Colonic mucosa (tissue), 4 donors: ENCODE results near the gene TFPI2. TPM values are rescaled to one million over a fixed set of nuclear protein-coding genes. Genes with fewer than 3 reads are reported as not detected.
"Not testable (repeated sequence)": the region's sequence is repeated elsewhere in the genome, so short reads cannot be mapped to it uniquely, and the experiment has no call there.

Experiments used
- DNase-seq: peaks from one replicate; pipeline ENCODE4 v3.0.0-alpha.2; 2020
- H3K27ac ChIP-seq: fragments of 200-600 bp; one replicate; pipeline ENCODE4 v1.8.0; 2021
- H3K27me3 ChIP-seq: fragments of 200-600 bp; one replicate; pipeline ENCODE4 v1.8.0; 2021
- H3K36me3 ChIP-seq: fragments of 200-600 bp; one replicate; pipeline ENCODE4 v1.8.0; 2021
- H3K4me1 ChIP-seq: fragments of 200-600 bp; one replicate; pipeline ENCODE4 v1.8.0; 2021; ENCODE audit warnings: mild to moderate bottlenecking
- H3K4me3 ChIP-seq: fragments of 200-600 bp; one replicate; pipeline ENCODE4 v1.8.0; 2021
- H3K9ac ChIP-seq, 2 donors: one replicate each; pipeline ENCODE4 v1.7.0; 2013; ENCODE audit warnings: control low read depth in 2 of 2, low read depth in 2 of 2, low read length in 2 of 2
- H3K9me3 ChIP-seq: fragments of 200-600 bp; one replicate; pipeline ENCODE4 v1.8.0; 2021
- CTCF ChIP-seq: fragments of 200-600 bp; IDR thresholded peaks from one replicate; pipeline ENCODE4 v1.8.0; 2022; ENCODE audit warnings: antibody characterized with exemption, mild to moderate bottlenecking
- intact Hi-C: fragments of 100-400 bp; cut with DNase I; formaldehyde crosslinking; loops from one replicate; pipeline ENCODE4 v1.14.1; 2022
- total RNA-seq, 2 donors: library from RNA; stranded (reverse); fragmentation: NEBNext Ultra II Directional in 1 of 2; extraction: Animal tissue kit (Norgen Biotek cat#: 25700) in 1 of 2; gene quantifications; one replicate each; pipeline ENCODE4 v1.2.1, GENCODE V29; 2021
- donor health status: healthy.
- donor health status: DM: no; HTN: no; CAD: no.
- donor health status: DM: no; HTN: no; CAD: no.

Gene TFPI2
- total RNA-seq, 2 donors from 2014 or later: 0.30 to 1.6 TPM

- Histone ChIP-seq H3K9ac (peak within 1 kb of the TSS; percentile 21 to 76), H3K4me1 (no peaks in the 10 kb centered on the region), H3K4me3 (peak within 1 kb of the TSS; percentile 44), H3K27me3 (no peaks in the 10 kb centered on the region), H3K36me3 (no peaks in the 10 kb centered on the region), H3K27ac (peak within 1 kb of the TSS; percentile 71), H3K9me3 (no peaks in the 10 kb centered on the region)
- TF ChIP-seq CTCF: no peak
- peak; percentile 35 for DNase-seq
- intact Hi-C loops: no loop called here
Observed at GRCh38 chr7:93921607-93922566, 31.3 kb upstream of the TFPI2 start, which contains the start of gene GNG11. TSS of gene GNG11 (plus strand) at chr7:93921735. CDS start at chr7:93922138, 403 bp downstream.

GRCh38 chr7:93921186-93921585 is 30.6 kb upstream of the TFPI2 start:
- no peak for DNase-seq

GRCh38 chr7:93920496-93921182 is 30.1 kb upstream of the TFPI2 start:
- DNase-seq: no peak
- no peak overlapping the region for H3K4me3 ChIP-seq

More at GRCh38 chr7:93921186-93921585, 30.6 kb upstream of the TFPI2 start:
- intact Hi-C loops: no loop called here
- Histone ChIP-seq H3K9me3 (no peaks in the 10 kb centered on the region), H3K27ac (peak overlapping the region; percentile 71), H3K4me3 (peak overlapping the region; percentile 44), H3K9ac (peak overlapping the region in 1 of 2 donors; percentile 76), H3K27me3 (no peaks in the 10 kb centered on the region), H3K4me1 (no peaks in the 10 kb centered on the region), H3K36me3 (no peaks in the 10 kb centered on the region)
- no peak for TF ChIP-seq CTCF

GRCh38 chr7:93916315-93916714 is 25.8 kb upstream of the TFPI2 start:
- H3K4me1 ChIP-seq, H3K9ac ChIP-seq, H3K4me3 ChIP-seq, H3K27ac ChIP-seq, H3K9me3 ChIP-seq, H3K36me3 ChIP-seq, intact Hi-C loops, DNase-seq, H3K27me3 ChIP-seq: not testable (repeated sequence)

More at GRCh38 chr7:93920496-93921182, 30.1 kb upstream of the TFPI2 start:
- H3K27ac ChIP-seq: peak overlapping the region; percentile 71
- no peaks in the 10 kb centered on the region for H3K27me3 ChIP-seq
- no peak overlapping the region for H3K9ac ChIP-seq
- H3K9me3 ChIP-seq: no peaks in the 10 kb centered on the region
- H3K4me1 ChIP-seq: no peaks in the 10 kb centered on the region
- H3K36me3 ChIP-seq: no peaks in the 10 kb centered on the region
- no peak for TF ChIP-seq CTCF
- intact Hi-C loops: no loop called here

- H3K27me3 ChIP-seq, H3K9ac ChIP-seq, H3K4me1 ChIP-seq, DNase-seq, H3K4me3 ChIP-seq, H3K9me3 ChIP-seq, H3K27ac ChIP-seq, H3K36me3 ChIP-seq, intact Hi-C loops: not testable (repeated sequence)
Observed at GRCh38 chr7:93915888-93916287, 25.3 kb upstream of the TFPI2 start.

GRCh38 chr7:93915206-93915842 is 24.8 kb upstream of the TFPI2 start:
- intact Hi-C loops, H3K27ac ChIP-seq, H3K36me3 ChIP-seq, H3K27me3 ChIP-seq, H3K4me1 ChIP-seq, H3K4me3 ChIP-seq, H3K9ac ChIP-seq, DNase-seq, H3K9me3 ChIP-seq: not testable (repeated sequence)
